GM13977 (cell line): ENCODE results near the gene GTPBP8.

Experiments used
- DNase-seq: peaks from one replicate; pipeline ENCODE4 v3.0.0; 2012; ENCODE audit warnings: low spot score
- CTCF ChIP-seq: IDR thresholded peaks from 2 replicates; pipeline ENCODE4 v1.5.1; 2012; ENCODE audit warnings: mild to moderate bottlenecking, control low read depth; ENCODE audit not compliant: insufficient read depth; ENCODE audit errors: extremely low read depth, missing control alignments
- in situ Hi-C: fragments of 300-500 bp; cut with MboI; formaldehyde crosslinking; loops from one replicate; pipeline ENCODE4 v1.12.0; 2022; ENCODE audit warnings: low sequenced_read_pairs, low pct_unique_long_range_greater_than_20kb, mixed read lengths, inconsistent platforms; ENCODE audit not compliant: unreplicated experiment

Gene GTPBP8

GRCh38 chr3:112966633-112967032 is 24.2 kb upstream of the GTPBP8 start:
- no peak for DNase-seq
- TF ChIP-seq CTCF: no peak
- in situ Hi-C loops: no loop called here

- in situ Hi-C loops: no loop called here
- TF ChIP-seq CTCF: no peak
- no peak for DNase-seq
These were observed 23.4 kb upstream of the GTPBP8 start for GRCh38 chr3:112967425-112967824.

- in situ Hi-C loops: no loop called here
- DNase-seq: no peak
- no peak for TF ChIP-seq CTCF
These were observed 23.0 kb upstream of the GTPBP8 start for GRCh38 chr3:112967828-112968227.

- DNase-seq: no peak
- in situ Hi-C loops: loop anchor here (10.0 kb wide), 1 partner anchor 237 kb away; no protein-coding TSS in a partner anchor
- TF ChIP-seq CTCF: peak; percentile 19
These were observed 18.6 kb upstream of the GTPBP8 start for GRCh38 chr3:112972158-112972557.

- in situ Hi-C loops: loop anchor here (10.0 kb wide), 1 partner anchor 239 kb away; no protein-coding TSS in a partner anchor
- TF ChIP-seq CTCF: no peak
- peak; percentile 18 for DNase-seq
These were observed 17.2 kb upstream of the GTPBP8 start for GRCh38 chr3:112973325-112974177.

- TF ChIP-seq CTCF: no peak
- in situ Hi-C loops: loop anchor here (10.0 kb wide), 1 partner anchor 239 kb away; no protein-coding TSS in a partner anchor
- no peak for DNase-seq
These were observed 16.6 kb upstream of the GTPBP8 start for GRCh38 chr3:112974178-112974517.

GRCh38 chr3:112974894-112975293 is 15.9 kb upstream of the GTPBP8 start, which contains the start of gene CD200R1:
CD200R1 (minus strand) TSS chr3:112975103; CDS start chr3:112974857, 246 bp downstream.
- no peak for TF ChIP-seq CTCF
- in situ Hi-C loops: loop anchor here (10.0 to 25.0 kb wide), 2 partner anchors 240 to 863 kb away; no protein-coding TSS in a partner anchor
- no peak for DNase-seq
